H9 (cell line): Measurements from ENCODE around the gene PRMT2. TPM values are rescaled to one million over a fixed set of nuclear protein-coding genes. Genes with fewer than 3 reads are reported as not detected.

ENCODE experiments used
- DNase-seq: peaks from one replicate; pipeline ENCODE4 v3.0.0-alpha.2; 2017
- H2AFZ ChIP-seq: one replicate; pipeline ENCODE4 v1.6.1; 2013; ENCODE audit warnings: mild to moderate bottlenecking, low read length, control low read depth, moderate library complexity
- H2AK5ac ChIP-seq: 2 replicates; pipeline ENCODE4 v1.6.1; 2013; ENCODE audit warnings: low read length, control low read depth, mixed read lengths; ENCODE audit not compliant: insufficient read length
- H2BK120ac ChIP-seq: one replicate; pipeline ENCODE4 v1.6.1; 2013; ENCODE audit warnings: low read depth, mild to moderate bottlenecking, low read length, control low read depth, inconsistent platforms; ENCODE audit not compliant: poor library complexity, severe bottlenecking
- H2BK12ac ChIP-seq: 2 replicates; pipeline ENCODE4 v1.6.1; 2013; ENCODE audit warnings: low read length, control low read depth, mixed read lengths, low read depth; ENCODE audit not compliant: insufficient read length
- H2BK15ac ChIP-seq: 2 replicates; pipeline ENCODE4 v1.6.1; 2013; ENCODE audit warnings: low read depth, low read length, control low read depth
- H2BK20ac ChIP-seq: one replicate; pipeline ENCODE4 v1.6.1; 2013; ENCODE audit warnings: low read depth, mild to moderate bottlenecking, low read length, control low read depth, inconsistent platforms; ENCODE audit not compliant: poor library complexity, severe bottlenecking
- H2BK5ac ChIP-seq: 2 replicates; pipeline ENCODE4 v1.6.1; 2013; ENCODE audit warnings: low read length, control low read depth, mixed read lengths; ENCODE audit not compliant: insufficient read length
- H3K14ac ChIP-seq: 2 replicates; pipeline ENCODE4 v1.6.1; 2013; ENCODE audit warnings: low read length, control low read depth; ENCODE audit not compliant: insufficient read depth
- H3K18ac ChIP-seq: 2 replicates; pipeline ENCODE4 v1.6.1; 2013; ENCODE audit warnings: low read depth, mild to moderate bottlenecking, mixed read lengths, low read length, control low read depth; ENCODE audit not compliant: insufficient read length
- H3K23ac ChIP-seq: 2 replicates; pipeline ENCODE4 v1.6.1; 2013; ENCODE audit warnings: low read length, control low read depth, mixed read lengths, low read depth; ENCODE audit not compliant: insufficient read length
- H3K23me2 ChIP-seq: 2 replicates; pipeline ENCODE4 v1.6.1; 2013; ENCODE audit warnings: low read depth, mild to moderate bottlenecking, mixed read lengths, low read length, control low read depth; ENCODE audit not compliant: insufficient read length, poor library complexity, severe bottlenecking
- H3K27ac ChIP-seq: 2 replicates; pipeline ENCODE4 v1.5.1; 2013; ENCODE audit warnings: low read length, control low read depth, mixed read lengths, low read depth; ENCODE audit not compliant: insufficient read length
- H3K27me3 ChIP-seq: 2 replicates; pipeline ENCODE4 v1.6.1; 2013; ENCODE audit warnings: low read length, control low read depth, inconsistent platforms; ENCODE audit not compliant: insufficient read depth
- H3K4ac ChIP-seq: 2 replicates; pipeline ENCODE4 v1.6.1; 2013; ENCODE audit warnings: low read depth, mild to moderate bottlenecking, control low read depth, inconsistent platforms, low read length, moderate library complexity
- H3K4me1 ChIP-seq: 2 replicates; pipeline ENCODE4 v1.6.1; 2013; ENCODE audit warnings: low read length, control low read depth, inconsistent platforms; ENCODE audit not compliant: insufficient read depth
- H3K4me2 ChIP-seq: 2 replicates; pipeline ENCODE4 v1.6.1; 2013; ENCODE audit warnings: low read length, control low read depth, mixed read lengths; ENCODE audit not compliant: insufficient read length, insufficient read depth
- H3K56ac ChIP-seq: 2 replicates; pipeline ENCODE4 v1.6.1; 2013; ENCODE audit warnings: low read depth, mild to moderate bottlenecking, mixed read lengths, low read length, control low read depth; ENCODE audit not compliant: insufficient read length
- H3K79me1 ChIP-seq: 2 replicates; pipeline ENCODE4 v1.6.1; 2013; ENCODE audit warnings: low read depth, mild to moderate bottlenecking, moderate library complexity, low read length, control low read depth, inconsistent platforms; ENCODE audit not compliant: insufficient read depth, poor library complexity, severe bottlenecking
- H3K79me2 ChIP-seq: 2 replicates; pipeline ENCODE4 v1.6.1; 2013; ENCODE audit warnings: low read length, control low read depth, inconsistent platforms; ENCODE audit not compliant: insufficient read depth
- H3K9ac ChIP-seq: 2 replicates; pipeline ENCODE4 v1.6.1; 2013; ENCODE audit warnings: low read length, control low read depth, mixed read lengths; ENCODE audit not compliant: insufficient read length; ENCODE audit errors: extremely low read depth
- H3K9me3 ChIP-seq: one replicate; pipeline ENCODE4 v1.6.1; 2013; ENCODE audit warnings: low read depth, low read length, inconsistent platforms; ENCODE audit not compliant: control insufficient read depth
- H3T11ph ChIP-seq: one replicate; pipeline ENCODE4 v1.6.1; 2013; ENCODE audit warnings: mild to moderate bottlenecking, low read length, control low read depth, inconsistent platforms
- H4K20me1 ChIP-seq: one replicate; pipeline ENCODE4 v1.6.1; 2013; ENCODE audit not compliant: control insufficient read depth, insufficient read length, insufficient read depth
- H4K5ac ChIP-seq: 2 replicates; pipeline ENCODE4 v1.6.1; 2013; ENCODE audit warnings: low read depth, mild to moderate bottlenecking, mixed read lengths, low read length, control low read depth; ENCODE audit not compliant: insufficient read length
- H4K8ac ChIP-seq: replicated peaks from 2 replicates; pipeline ENCODE4 v1.6.1; 2013; ENCODE audit warnings: low read length, control low read depth, mixed read lengths, low read depth; ENCODE audit not compliant: insufficient read length
- H4K91ac ChIP-seq: 2 replicates; pipeline ENCODE4 v1.6.1; 2013; ENCODE audit warnings: low read depth, mild to moderate bottlenecking, moderate library complexity, mixed read lengths, low read length, control low read depth; ENCODE audit not compliant: insufficient read length
- H3K27ac Mint-ChIP-seq, 3 experiments: 2 replicates in 2 of 3; 3 replicates in 1 of 3; pipeline ENCODE4 v1.8.0; 2020 to 2021; ENCODE audit warnings: mixed read lengths in 3 of 3, mild to moderate bottlenecking in 1 of 3, moderate library complexity in 1 of 3
- H3K27me3 Mint-ChIP-seq: 2 replicates; pipeline ENCODE4 v1.8.0; 2021; ENCODE audit warnings: low read depth, mild to moderate bottlenecking, moderate library complexity, mixed read lengths
- H3K36me3 Mint-ChIP-seq, 3 experiments: 2 replicates in 2 of 3; 3 replicates in 1 of 3; pipeline ENCODE4 v1.8.0; 2020 to 2021; ENCODE audit warnings: low read depth in 3 of 3, mixed read lengths in 3 of 3; ENCODE audit not compliant: insufficient read depth in 1 of 3
- H3K4me1 Mint-ChIP-seq, 2 experiments: 2 replicates each; pipeline ENCODE4 v1.8.0; 2020; ENCODE audit warnings: mixed read lengths in 2 of 2
- H3K4me3 Mint-ChIP-seq, 2 experiments: 2 replicates in 1 of 2; 3 replicates in 1 of 2; pipeline ENCODE4 v1.8.0; 2020 to 2021; ENCODE audit warnings: mild to moderate bottlenecking in 2 of 2, mixed read lengths in 2 of 2, moderate library complexity in 1 of 2
- H3K9me3 Mint-ChIP-seq, 2 experiments: 2 replicates in 1 of 2; 3 replicates in 1 of 2; pipeline ENCODE4 v1.8.0; 2020; ENCODE audit warnings: mild to moderate bottlenecking in 2 of 2, mixed read lengths in 2 of 2, moderate library complexity in 1 of 2
- CTCF ChIP-seq: fragments of 200-600 bp; sonication (generic); conservative IDR thresholded peaks from 3 replicates; pipeline ENCODE4 v1.8.0; 2021; ENCODE audit warnings: antibody characterized with exemption, mild to moderate bottlenecking
- WGBS: extraction: QIAGEN DNeasy Blood & Tissue Kit; methylation state at CpG from one replicate; pipeline ENCODE4 v1.1.7; 2013; ENCODE audit warnings: missing lambda C conversion rate, low lambda C conversion rate, mixed read lengths; ENCODE audit not compliant: insufficient read length; ENCODE audit errors: extremely low coverage; 5-methylcytosine and 5-hydroxymethylcytosine counted together
- total RNA-seq: library from RNA; stranded (reverse); gene quantifications from 2 replicates; pipeline ENCODE4 v1.2.1, GENCODE V29; 2021

Gene PRMT2
- total RNA-seq, 1 experiment from 2014 or later, result 53.7 TPM

- Histone ChIP-seq H3K79me1 (no peaks in the 10 kb centered on the region), H2BK5ac (no peak overlapping the region), H2BK120ac (no peak overlapping the region), H3K18ac (no peak overlapping the region), H3K9me3 (peaks cover 7% of the 10 kb centered on the region), H4K91ac (no peak overlapping the region), H3K4me1 (no peaks in the 10 kb centered on the region), H3K4ac (no peak overlapping the region), H2BK15ac (no peak overlapping the region), H2AFZ (no peak overlapping the region), H3K27ac (no peak overlapping the region), H4K5ac (no peak overlapping the region), H2BK20ac (no peak overlapping the region), H3K4me2 (no peak overlapping the region), H3K79me2 (no peaks in the 10 kb centered on the region), H3K9ac (no peak overlapping the region), H2BK12ac (no peak overlapping the region), H3T11ph (no peak overlapping the region), H3K23me2 (no peaks in the 10 kb centered on the region), H4K20me1 (no peaks in the 10 kb centered on the region), H3K23ac (no peak overlapping the region), H4K8ac (no peak overlapping the region), H3K56ac (no peak overlapping the region), H3K27me3 (no peaks in the 10 kb centered on the region), H3K14ac (no peak overlapping the region), H2AK5ac (no peak overlapping the region)
- no peak for DNase-seq
- no CpG with 5 or more reads among the region's 4 CpGs for WGBS
- no peak for TF ChIP-seq CTCF
- Mint-ChIP-seq H3K4me1 (peaks cover 9 to 13% of the 10 kb centered on the region in 2 experiments), H3K27me3 (peaks cover 5% of the 10 kb centered on the region), H3K9me3 (peaks cover 16 to 23% of the 10 kb centered on the region in 2 experiments), H3K36me3 (peaks cover 6 to 18% (median 11%) of the 10 kb centered on the region in 3 experiments), H3K4me3 (no peak overlapping the region), H3K27ac (no peak overlapping the region)
These were observed 7.7 kb upstream of the PRMT2 start for GRCh38 chr21:46627726-46628125.
